H9 (cell line): Measurements from ENCODE around the gene KPNA1. TPM values are rescaled to one million over a fixed set of nuclear protein-coding genes. Genes with fewer than 3 reads are reported as not detected.
A peak's percentile ranks its signal among the peaks of the same experiment; 100 is the strongest.

Experiments
- DNase-seq: peaks from one replicate; pipeline ENCODE4 v3.0.0-alpha.2; 2017
- H2AFZ ChIP-seq: one replicate; pipeline ENCODE4 v1.6.1; 2013; ENCODE audit warnings: mild to moderate bottlenecking, low read length, control low read depth, moderate library complexity
- H2AK5ac ChIP-seq: 2 replicates; pipeline ENCODE4 v1.6.1; 2013; ENCODE audit warnings: low read length, control low read depth, mixed read lengths; ENCODE audit not compliant: insufficient read length
- H2BK120ac ChIP-seq: one replicate; pipeline ENCODE4 v1.6.1; 2013; ENCODE audit warnings: low read depth, mild to moderate bottlenecking, low read length, control low read depth, inconsistent platforms; ENCODE audit not compliant: poor library complexity, severe bottlenecking
- H2BK12ac ChIP-seq: 2 replicates; pipeline ENCODE4 v1.6.1; 2013; ENCODE audit warnings: low read length, control low read depth, mixed read lengths, low read depth; ENCODE audit not compliant: insufficient read length
- H2BK15ac ChIP-seq: 2 replicates; pipeline ENCODE4 v1.6.1; 2013; ENCODE audit warnings: low read depth, low read length, control low read depth
- H2BK20ac ChIP-seq: one replicate; pipeline ENCODE4 v1.6.1; 2013; ENCODE audit warnings: low read depth, mild to moderate bottlenecking, low read length, control low read depth, inconsistent platforms; ENCODE audit not compliant: poor library complexity, severe bottlenecking
- H2BK5ac ChIP-seq: 2 replicates; pipeline ENCODE4 v1.6.1; 2013; ENCODE audit warnings: low read length, control low read depth, mixed read lengths; ENCODE audit not compliant: insufficient read length
- H3K14ac ChIP-seq: 2 replicates; pipeline ENCODE4 v1.6.1; 2013; ENCODE audit warnings: low read length, control low read depth; ENCODE audit not compliant: insufficient read depth
- H3K18ac ChIP-seq: 2 replicates; pipeline ENCODE4 v1.6.1; 2013; ENCODE audit warnings: low read depth, mild to moderate bottlenecking, mixed read lengths, low read length, control low read depth; ENCODE audit not compliant: insufficient read length
- H3K23ac ChIP-seq: 2 replicates; pipeline ENCODE4 v1.6.1; 2013; ENCODE audit warnings: low read length, control low read depth, mixed read lengths, low read depth; ENCODE audit not compliant: insufficient read length
- H3K23me2 ChIP-seq: 2 replicates; pipeline ENCODE4 v1.6.1; 2013; ENCODE audit warnings: low read depth, mild to moderate bottlenecking, mixed read lengths, low read length, control low read depth; ENCODE audit not compliant: insufficient read length, poor library complexity, severe bottlenecking
- H3K27ac ChIP-seq: 2 replicates; pipeline ENCODE4 v1.5.1; 2013; ENCODE audit warnings: low read length, control low read depth, mixed read lengths, low read depth; ENCODE audit not compliant: insufficient read length
- H3K27me3 ChIP-seq: 2 replicates; pipeline ENCODE4 v1.6.1; 2013; ENCODE audit warnings: low read length, control low read depth, inconsistent platforms; ENCODE audit not compliant: insufficient read depth
- H3K4ac ChIP-seq: 2 replicates; pipeline ENCODE4 v1.6.1; 2013; ENCODE audit warnings: low read depth, mild to moderate bottlenecking, control low read depth, inconsistent platforms, low read length, moderate library complexity
- H3K4me1 ChIP-seq: 2 replicates; pipeline ENCODE4 v1.6.1; 2013; ENCODE audit warnings: low read length, control low read depth, inconsistent platforms; ENCODE audit not compliant: insufficient read depth
- H3K4me2 ChIP-seq: 2 replicates; pipeline ENCODE4 v1.6.1; 2013; ENCODE audit warnings: low read length, control low read depth, mixed read lengths; ENCODE audit not compliant: insufficient read length, insufficient read depth
- H3K56ac ChIP-seq: 2 replicates; pipeline ENCODE4 v1.6.1; 2013; ENCODE audit warnings: low read depth, mild to moderate bottlenecking, mixed read lengths, low read length, control low read depth; ENCODE audit not compliant: insufficient read length
- H3K79me1 ChIP-seq: 2 replicates; pipeline ENCODE4 v1.6.1; 2013; ENCODE audit warnings: low read depth, mild to moderate bottlenecking, moderate library complexity, low read length, control low read depth, inconsistent platforms; ENCODE audit not compliant: insufficient read depth, poor library complexity, severe bottlenecking
- H3K79me2 ChIP-seq: 2 replicates; pipeline ENCODE4 v1.6.1; 2013; ENCODE audit warnings: low read length, control low read depth, inconsistent platforms; ENCODE audit not compliant: insufficient read depth
- H3K9ac ChIP-seq: 2 replicates; pipeline ENCODE4 v1.6.1; 2013; ENCODE audit warnings: low read length, control low read depth, mixed read lengths; ENCODE audit not compliant: insufficient read length; ENCODE audit errors: extremely low read depth
- H3K9me3 ChIP-seq: one replicate; pipeline ENCODE4 v1.6.1; 2013; ENCODE audit warnings: low read depth, low read length, inconsistent platforms; ENCODE audit not compliant: control insufficient read depth
- H3T11ph ChIP-seq: one replicate; pipeline ENCODE4 v1.6.1; 2013; ENCODE audit warnings: mild to moderate bottlenecking, low read length, control low read depth, inconsistent platforms
- H4K20me1 ChIP-seq: one replicate; pipeline ENCODE4 v1.6.1; 2013; ENCODE audit not compliant: control insufficient read depth, insufficient read length, insufficient read depth
- H4K5ac ChIP-seq: 2 replicates; pipeline ENCODE4 v1.6.1; 2013; ENCODE audit warnings: low read depth, mild to moderate bottlenecking, mixed read lengths, low read length, control low read depth; ENCODE audit not compliant: insufficient read length
- H4K8ac ChIP-seq: replicated peaks from 2 replicates; pipeline ENCODE4 v1.6.1; 2013; ENCODE audit warnings: low read length, control low read depth, mixed read lengths, low read depth; ENCODE audit not compliant: insufficient read length
- H4K91ac ChIP-seq: 2 replicates; pipeline ENCODE4 v1.6.1; 2013; ENCODE audit warnings: low read depth, mild to moderate bottlenecking, moderate library complexity, mixed read lengths, low read length, control low read depth; ENCODE audit not compliant: insufficient read length
- H3K27ac Mint-ChIP-seq, 3 experiments: 2 replicates in 2 of 3; 3 replicates in 1 of 3; pipeline ENCODE4 v1.8.0; 2020 to 2021; ENCODE audit warnings: mixed read lengths in 3 of 3, mild to moderate bottlenecking in 1 of 3, moderate library complexity in 1 of 3
- H3K27me3 Mint-ChIP-seq: 2 replicates; pipeline ENCODE4 v1.8.0; 2021; ENCODE audit warnings: low read depth, mild to moderate bottlenecking, moderate library complexity, mixed read lengths
- H3K36me3 Mint-ChIP-seq, 3 experiments: 2 replicates in 2 of 3; 3 replicates in 1 of 3; pipeline ENCODE4 v1.8.0; 2020 to 2021; ENCODE audit warnings: low read depth in 3 of 3, mixed read lengths in 3 of 3; ENCODE audit not compliant: insufficient read depth in 1 of 3
- H3K4me1 Mint-ChIP-seq, 2 experiments: 2 replicates each; pipeline ENCODE4 v1.8.0; 2020; ENCODE audit warnings: mixed read lengths in 2 of 2
- H3K4me3 Mint-ChIP-seq, 2 experiments: 2 replicates in 1 of 2; 3 replicates in 1 of 2; pipeline ENCODE4 v1.8.0; 2020 to 2021; ENCODE audit warnings: mild to moderate bottlenecking in 2 of 2, mixed read lengths in 2 of 2, moderate library complexity in 1 of 2
- H3K9me3 Mint-ChIP-seq, 2 experiments: 2 replicates in 1 of 2; 3 replicates in 1 of 2; pipeline ENCODE4 v1.8.0; 2020; ENCODE audit warnings: mild to moderate bottlenecking in 2 of 2, mixed read lengths in 2 of 2, moderate library complexity in 1 of 2
- CTCF ChIP-seq: fragments of 200-600 bp; sonication (generic); conservative IDR thresholded peaks from 3 replicates; pipeline ENCODE4 v1.8.0; 2021; ENCODE audit warnings: antibody characterized with exemption, mild to moderate bottlenecking
- WGBS: extraction: QIAGEN DNeasy Blood & Tissue Kit; methylation state at CpG from one replicate; pipeline ENCODE4 v1.1.7; 2013; ENCODE audit warnings: missing lambda C conversion rate, low lambda C conversion rate, mixed read lengths; ENCODE audit not compliant: insufficient read length; ENCODE audit errors: extremely low coverage; 5-methylcytosine and 5-hydroxymethylcytosine counted together
- total RNA-seq: library from RNA; stranded (reverse); gene quantifications from 2 replicates; pipeline ENCODE4 v1.2.1, GENCODE V29; 2021

The KPNA1 gene
- total RNA-seq, 1 experiment from 2014 or later = 71.7 TPM

- no peaks in the 10 kb centered on the region; a peak in 1 of 5 replicates for H3K9me3 Mint-ChIP-seq
- H3K4me3 Mint-ChIP-seq = peak within 1 kb of the TSS; percentile 96 to 98
- H3K27me3 Mint-ChIP-seq = no peaks in the 10 kb centered on the region; the same call in 1 of the 2 replicates
Measured at GRCh38 chr3:122415762-122416654, 98.7 kb downstream of the KPNA1 start, which contains the start of gene WDR5B. WDR5B (minus strand) TSS chr3:122416062; CDS start chr3:122415528, 534 bp downstream.

More at GRCh38 chr3:122415762-122416654, 98.7 kb downstream of the KPNA1 start, which contains the start of gene WDR5B:
- Histone ChIP-seq H2BK20ac (no peak within 1 kb of the TSS), H4K20me1 (no peaks in the 10 kb centered on the region), H3K23me2 (peaks cover 8% of the 10 kb centered on the region), H3K79me1 (no peaks in the 10 kb centered on the region), H2BK5ac (no peak within 1 kb of the TSS), H3K79me2 (no peaks in the 10 kb centered on the region), H2BK15ac (no peak within 1 kb of the TSS), H3K4me1 (no peaks in the 10 kb centered on the region), H2BK12ac (no peak within 1 kb of the TSS), H2AK5ac (no peak within 1 kb of the TSS), H3K27me3 (no peaks in the 10 kb centered on the region), H3K9me3 (no peaks in the 10 kb centered on the region), H3K18ac (peak within 1 kb of the TSS; percentile 29), H2BK120ac (no peak within 1 kb of the TSS), H4K8ac (no peak within 1 kb of the TSS), H4K5ac (peak within 1 kb of the TSS; percentile 8), H4K91ac (no peak within 1 kb of the TSS), H3K4ac (no peak within 1 kb of the TSS), H3K56ac (no peak within 1 kb of the TSS), H3T11ph (no peak within 1 kb of the TSS), H3K14ac (no peak within 1 kb of the TSS), H3K4me2 (peak within 1 kb of the TSS; percentile 92), H3K27ac (peak within 1 kb of the TSS; percentile 4), H3K23ac (no peak within 1 kb of the TSS), H2AFZ (no peak within 1 kb of the TSS), H3K9ac (peak within 1 kb of the TSS; percentile 84)
- Mint-ChIP-seq H3K36me3 (peaks cover 0 to 4% (median 3%) of the 10 kb centered on the region in 3 experiments; a peak in 4 of 7 replicates), H3K27ac (peak within 1 kb of the TSS; percentile 97 to 99 (median 99)), H3K4me1 (peaks cover 16 to 18% of the 10 kb centered on the region in 2 experiments)
- no CpG with 5 or more reads among the region's 48 CpGs for whole genome bisulfite sequencing
- TF ChIP-seq CTCF = no peak
- DNase-seq = peak; percentile 97
